ENCODE results near the gene TENT5C. TPM values are rescaled to one million over a fixed set of nuclear protein-coding genes. Genes with fewer than 3 reads are reported as not detected.

Gene TENT5C
- total RNA-seq, 1 donor from 2014 or later = 0.79 TPM

- DNase-seq (ENCODE audit: low read depth in 2 of 2) = peak in 1 of 2 donors; percentile 5
Measured at GRCh38 chr1:117655220-117655577, 49.4 kb downstream of the TENT5C start.

GRCh38 chr1:117656202-117656641, 50.4 kb downstream of the TENT5C start:
- DNase-seq (ENCODE audit: low read depth in 2 of 2) = no peak

- peak; percentile 13 to 76 for DNase-seq (ENCODE audit: low read depth in 2 of 2)
Measured at GRCh38 chr1:117657031-117657430, 51.2 kb downstream of the TENT5C start.

- no peak for DNase-seq (ENCODE audit: low read depth in 2 of 2)
Measured at GRCh38 chr1:117657949-117658660, 52.3 kb downstream of the TENT5C start.

- DNase-seq (ENCODE audit: low read depth in 2 of 2) = no peak
Measured at GRCh38 chr1:117658676-117659075, 52.8 kb downstream of the TENT5C start.

GRCh38 chr1:117659550-117660270, 53.9 kb downstream of the TENT5C start:
- no peak for DNase-seq (ENCODE audit: low read depth in 2 of 2)

GRCh38 chr1:117660271-117660965, 54.6 kb downstream of the TENT5C start:
- no peak for DNase-seq (ENCODE audit: low read depth in 2 of 2)

- DNase-seq (ENCODE audit: low read depth in 2 of 2) = no peak
Measured at GRCh38 chr1:117661027-117661426, 55.2 kb downstream of the TENT5C start.

- DNase-seq (ENCODE audit: low read depth in 2 of 2) = no peak
Measured at GRCh38 chr1:117662667-117663066, 56.8 kb downstream of the TENT5C start.

GRCh38 chr1:117663156-117663902, 57.5 kb downstream of the TENT5C start:
- no peak for DNase-seq (ENCODE audit: low read depth in 2 of 2)

GRCh38 chr1:117664314-117664713, 58.5 kb downstream of the TENT5C start:
- no peak for DNase-seq (ENCODE audit: low read depth in 2 of 2)

GRCh38 chr1:117665556-117666270, 59.9 kb downstream of the TENT5C start:
- no peak for DNase-seq (ENCODE audit: low read depth in 2 of 2)

GRCh38 chr1:117669572-117669971, 63.7 kb downstream of the TENT5C start:
- no peak for DNase-seq (ENCODE audit: low read depth in 2 of 2)

GRCh38 chr1:117670976-117671780, 65.3 kb downstream of the TENT5C start:
- DNase-seq (ENCODE audit: low read depth in 2 of 2) = peak in 1 of 2 donors; percentile 61

- peak; percentile 52 to 72 for DNase-seq (ENCODE audit: low read depth in 2 of 2)
Measured at GRCh38 chr1:117671781-117672501, 66.1 kb downstream of the TENT5C start.

GRCh38 chr1:117672756-117673155, 66.9 kb downstream of the TENT5C start:
- DNase-seq (ENCODE audit: low read depth in 2 of 2) = no peak

- no peak for DNase-seq (ENCODE audit: low read depth in 2 of 2)
Measured at GRCh38 chr1:117673405-117673804, 67.6 kb downstream of the TENT5C start.

GRCh38 chr1:117674521-117675400, 68.9 kb downstream of the TENT5C start:
- peak in 1 of 2 donors; percentile 67 for DNase-seq (ENCODE audit: low read depth in 2 of 2)
